SK-N-MC (cell line): ENCODE data around the gene USP49.

Experiments
- EZH2 ChIP-seq: fragments of 200-600 bp; sonication (generic); IDR thresholded peaks from one replicate; pipeline ENCODE4 v1.6.1; 2017; ENCODE audit warnings: antibody characterized with exemption
- POLR2AphosphoS5 ChIP-seq: IDR thresholded peaks from 2 replicates; pipeline ENCODE4 v1.6.1; 2012; ENCODE audit warnings: mild to moderate bottlenecking, low read depth, low read length, borderline replicate concordance

GRCh38 chr6:41941280-41942066 is 46.3 kb upstream of the USP49 start, which contains the start of gene CCND3:
- TF ChIP-seq POLR2AphosphoS5: peak; percentile 55; the same call in 1 of the 2 replicates
- TF ChIP-seq EZH2: no peak
